Lower leg skin (tissue), 4 donors: Measurements from ENCODE around the gene FAM136A. TPM values are rescaled to one million over a fixed set of nuclear protein-coding genes. Genes with fewer than 3 reads are reported as not detected.
"Not testable (repeated sequence)": the region's sequence is repeated elsewhere in the genome, so short reads cannot be mapped to it uniquely, and the experiment has no call there.

Experiments used
- DNase-seq, 2 donors: peaks; one replicate each; pipeline ENCODE4 v3.0.0-alpha.2; 2019; ENCODE audit warnings: low spot score in 2 of 2
- H3K4me3 ChIP-seq: fragments of 200-600 bp; sonication (generic); 2 replicates; pipeline ENCODE4 v1.5.1; 2017; ENCODE audit warnings: mild to moderate bottlenecking, low read depth; ENCODE audit not compliant: poor library complexity, severe bottlenecking
- POLR2A ChIP-seq, 2 donors: fragments of 450-650 bp; IDR thresholded peaks; one replicate each; pipeline ENCODE4 v1.6.1; 2016 to 2017; ENCODE audit warnings: antibody characterized with exemption in 2 of 2, mild to moderate bottlenecking in 1 of 2, moderate library complexity in 1 of 2
- WGBS, 2 donors: methylation state at CpG; one replicate each; pipeline ENCODE4 v1.1.5; 2018; 5-methylcytosine and 5-hydroxymethylcytosine counted together
- intact Hi-C: fragments of 100-400 bp; cut with DNase I; formaldehyde crosslinking; loops from one replicate; pipeline ENCODE4 v1.15.0; 2023; ENCODE audit warnings: low total_unique reads
- total RNA-seq, 4 donors: library from RNA; depleted of rRNA; stranded (reverse); fragments of >200 nt; gene quantifications; one replicate each; pipeline ENCODE4 v1.1.0, GENCODE V29; 2016
- TF ChIP-seq, protein P1 (sequence below), 3 donors: fragments of 450-650 bp; IDR thresholded peaks; one replicate each; pipeline ENCODE4 v1.5.1; 2016; ENCODE audit warnings: antibody characterized with exemption in 3 of 3, mild to moderate bottlenecking in 3 of 3, moderate library complexity in 2 of 3

The FAM136A gene
- total RNA-seq, 4 donors from 2014 or later: 20.1 to 22.4 (median 21.3) TPM

GRCh38 chr2:70283500-70284191, 18.2 kb downstream of the FAM136A start:
- H3K4me3 ChIP-seq: no peak overlapping the region
- DNase-seq: no peak
- WGBS, 2 donors: 95 to 96% methylated on average over 5 of the region's 5 CpGs
- TF ChIP-seq, protein P1, sequence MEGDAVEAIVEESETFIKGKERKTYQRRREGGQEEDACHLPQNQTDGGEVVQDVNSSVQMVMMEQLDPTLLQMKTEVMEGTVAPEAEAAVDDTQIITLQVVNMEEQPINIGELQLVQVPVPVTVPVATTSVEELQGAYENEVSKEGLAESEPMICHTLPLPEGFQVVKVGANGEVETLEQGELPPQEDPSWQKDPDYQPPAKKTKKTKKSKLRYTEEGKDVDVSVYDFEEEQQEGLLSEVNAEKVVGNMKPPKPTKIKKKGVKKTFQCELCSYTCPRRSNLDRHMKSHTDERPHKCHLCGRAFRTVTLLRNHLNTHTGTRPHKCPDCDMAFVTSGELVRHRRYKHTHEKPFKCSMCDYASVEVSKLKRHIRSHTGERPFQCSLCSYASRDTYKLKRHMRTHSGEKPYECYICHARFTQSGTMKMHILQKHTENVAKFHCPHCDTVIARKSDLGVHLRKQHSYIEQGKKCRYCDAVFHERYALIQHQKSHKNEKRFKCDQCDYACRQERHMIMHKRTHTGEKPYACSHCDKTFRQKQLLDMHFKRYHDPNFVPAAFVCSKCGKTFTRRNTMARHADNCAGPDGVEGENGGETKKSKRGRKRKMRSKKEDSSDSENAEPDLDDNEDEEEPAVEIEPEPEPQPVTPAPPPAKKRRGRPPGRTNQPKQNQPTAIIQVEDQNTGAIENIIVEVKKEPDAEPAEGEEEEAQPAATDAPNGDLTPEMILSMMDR (IDR thresholded peaks at IDR 0.05): no peak
- intact Hi-C loops: no loop called here

- no peak overlapping the region for H3K4me3 ChIP-seq
- TF ChIP-seq, protein P1 (IDR thresholded peaks at IDR 0.05): no peak
- no peak for TF ChIP-seq POLR2A (IDR thresholded peaks at IDR 0.05)
- WGBS, 2 donors: 80 to 83% methylated on average over 5 of the region's 5 CpGs
- no peak for DNase-seq
- intact Hi-C loops: no loop called here
Observed at GRCh38 chr2:70282439-70282838, 19.4 kb downstream of the FAM136A start.

DNA sequence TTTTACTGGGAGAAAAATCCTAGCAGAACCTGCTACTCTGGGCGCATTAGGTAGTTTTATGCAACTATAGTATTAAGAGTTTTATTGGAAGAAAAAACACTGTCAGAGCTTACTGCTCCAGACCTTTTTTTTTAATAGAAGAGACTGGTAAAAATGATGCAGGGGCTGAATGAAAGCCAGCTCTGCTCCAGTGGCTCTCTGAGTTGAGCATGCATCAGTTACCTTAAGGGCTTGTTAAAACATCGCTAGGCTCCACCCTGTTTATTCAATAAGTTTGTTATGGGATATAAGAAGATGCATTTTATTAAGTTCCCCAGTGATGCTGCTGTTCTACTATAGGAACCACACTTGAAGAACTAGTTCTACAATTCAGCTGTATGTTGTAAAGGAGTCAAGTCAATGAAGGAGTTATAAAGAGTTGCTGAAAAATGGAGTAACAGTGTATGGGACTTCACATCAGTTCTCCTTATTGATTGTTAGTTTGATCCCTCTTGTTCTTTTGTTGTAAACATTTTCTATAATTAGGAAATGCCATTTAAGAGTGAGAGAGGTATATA, 21.5 kb downstream of the FAM136A start:
- no peak for DNase-seq
- TF ChIP-seq, protein P1 (IDR thresholded peaks at IDR 0.05): no peak
- no peak for TF ChIP-seq POLR2A (IDR thresholded peaks at IDR 0.05)
- intact Hi-C loops: no loop called here
- whole genome bisulfite sequencing, 2 donors: 65 to 74% methylated on average over 2 of the region's 2 CpGs
- no peak overlapping the region for H3K4me3 ChIP-seq

DNA sequence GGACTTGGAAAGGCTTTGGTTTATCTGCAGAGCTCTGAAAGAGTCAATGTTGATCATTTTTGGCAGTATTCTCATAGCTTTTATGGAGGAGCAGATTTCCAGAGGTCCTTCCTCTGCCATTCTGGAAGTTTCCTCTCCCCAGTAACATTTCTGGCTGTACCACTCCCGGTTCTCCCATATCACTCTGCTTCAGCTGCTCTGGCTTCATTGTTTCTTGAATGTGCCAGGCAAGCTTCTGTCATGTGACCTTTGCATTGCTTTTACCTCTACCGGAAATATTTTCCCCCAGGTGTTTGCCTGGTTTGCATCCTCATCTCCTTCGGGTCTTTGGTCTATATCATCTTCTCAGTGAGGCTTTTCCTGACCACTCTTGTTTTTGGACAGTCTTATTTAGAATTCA, 31.5 kb downstream of the FAM136A start:
- no peak overlapping the region for H3K4me3 ChIP-seq
- intact Hi-C loops: no loop called here
- DNase-seq: no peak
- no peak for TF ChIP-seq POLR2A (IDR thresholded peaks at IDR 0.05)
- TF ChIP-seq, protein P1 (IDR thresholded peaks at IDR 0.05): no peak
- 40 to 49% methylated on average over 3 of the region's 3 CpGs for WGBS, 2 donors

DNA sequence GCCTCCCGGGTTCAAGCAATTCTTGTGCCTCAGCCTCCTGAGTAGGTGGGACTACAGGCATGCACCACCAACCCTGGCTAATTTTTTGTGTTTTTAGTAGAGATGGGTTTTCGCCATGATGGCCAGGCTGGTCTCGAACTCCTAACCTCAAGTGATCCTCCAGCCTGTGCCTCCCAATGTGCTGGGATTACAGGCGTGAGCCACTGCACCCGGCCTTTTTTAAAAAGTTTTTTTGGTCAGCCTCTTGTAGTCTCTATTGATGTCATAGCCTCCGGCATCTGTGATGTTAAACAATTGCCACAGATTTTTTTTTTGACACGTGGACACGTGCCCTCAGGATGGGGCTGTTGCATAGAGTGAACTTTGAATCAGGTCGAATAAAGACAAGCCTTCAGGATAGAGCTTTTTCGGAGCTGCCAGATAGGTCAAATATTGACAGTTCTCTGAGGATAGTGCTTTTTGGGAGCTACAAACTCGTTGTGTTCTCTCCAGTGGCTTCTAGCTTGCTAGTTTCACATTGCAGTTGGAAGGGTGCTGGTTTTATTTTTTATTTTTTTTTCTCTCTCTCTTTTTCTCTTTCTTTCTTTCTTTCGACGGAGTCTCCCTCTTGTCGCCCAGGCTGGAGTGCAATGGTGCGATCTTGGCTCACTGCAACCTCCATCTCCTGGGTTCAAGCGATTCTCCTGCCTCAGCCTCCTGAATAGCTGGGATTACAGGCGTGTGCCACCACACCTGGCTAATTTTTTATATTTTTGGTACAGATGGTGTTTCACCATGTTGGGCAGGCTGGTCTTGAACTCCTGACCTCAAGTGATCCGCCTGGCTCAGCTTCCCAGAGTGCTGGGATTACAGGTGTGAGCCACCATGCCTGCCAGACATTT, 32.2 kb downstream of the FAM136A start:
- H3K4me3 ChIP-seq, intact Hi-C loops, DNase-seq: not testable (repeated sequence)
- WGBS, 2 donors: 90 to 94% methylated on average over 18 of the region's 18 CpGs

DNA sequence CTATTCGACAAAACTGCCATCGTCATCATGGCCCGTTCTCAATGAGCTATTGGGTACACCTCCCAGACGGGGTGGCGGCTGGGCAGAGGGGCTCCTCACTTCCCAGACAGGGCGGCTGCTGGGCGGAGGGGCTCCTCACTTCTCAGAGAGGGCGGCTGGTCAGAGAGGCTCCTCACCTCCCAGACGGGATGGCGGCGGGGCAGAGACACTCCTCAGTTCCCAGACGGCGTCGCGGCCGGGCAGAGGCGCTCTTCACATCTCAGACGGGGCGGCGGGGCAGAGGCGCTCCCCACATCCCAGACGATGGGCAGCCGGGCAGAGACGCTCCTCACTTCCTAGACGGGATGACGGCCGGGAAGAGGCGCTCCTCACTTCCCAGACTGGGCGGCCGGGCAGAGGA, 34.9 kb downstream of the FAM136A start:
- intact Hi-C loops, DNase-seq, H3K4me3 ChIP-seq: not testable (repeated sequence)
- WGBS, 2 donors: 97% methylated on average over 30 of the region's 30 CpGs
